HG02981 (cell line): ENCODE data around the gene ZP1.
A peak's percentile ranks its signal among the peaks of the same experiment; 100 is the strongest.

Source experiments
- ATAC-seq: cut with Tn5 transposase; IDR thresholded peaks from one replicate; pipeline ENCODE4 v1.9.1; 2021; ENCODE audit warnings: mild to moderate bottlenecking, moderate library complexity; ENCODE audit not compliant: unreplicated experiment

Gene ZP1

DNA sequence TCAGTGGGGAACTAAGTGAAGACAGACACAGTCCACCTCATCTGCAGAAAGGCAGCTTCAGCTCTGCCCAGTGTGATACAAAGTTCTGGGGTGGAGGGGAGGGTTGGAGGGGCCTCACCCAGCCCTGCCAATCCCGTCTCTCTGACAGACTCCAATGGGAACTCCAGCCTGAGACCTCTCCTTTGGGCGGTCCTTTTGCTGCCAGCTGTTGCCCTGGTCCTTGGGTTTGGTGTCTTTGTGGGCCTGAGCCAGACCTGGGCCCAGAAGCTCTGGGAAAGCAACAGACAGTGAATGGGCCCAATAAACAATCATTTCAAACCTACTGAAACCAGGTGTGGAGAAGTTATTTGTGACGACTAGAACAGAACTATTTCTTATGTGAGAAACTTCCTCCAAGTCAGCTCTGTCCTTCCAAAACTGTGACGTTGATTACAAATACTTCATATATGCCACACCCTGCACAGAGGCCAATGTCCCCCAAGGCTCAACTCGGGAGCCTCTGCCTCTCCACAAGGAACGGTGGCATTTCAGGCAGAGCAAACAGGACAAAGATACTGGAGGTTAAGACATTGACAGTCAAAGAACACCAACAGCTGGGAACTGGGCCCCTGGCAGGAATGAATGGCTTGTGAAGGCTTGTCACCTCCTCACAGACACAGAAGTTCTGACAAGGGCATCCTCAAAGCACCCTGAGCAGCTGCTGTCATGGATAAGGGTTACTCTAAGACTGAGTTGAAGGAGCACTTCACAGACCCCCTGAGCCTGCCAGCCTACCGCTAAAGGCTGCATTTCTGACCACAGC lies 8.2 kb downstream of the ZP1 start:
- no peak for ATAC-seq

DNA sequence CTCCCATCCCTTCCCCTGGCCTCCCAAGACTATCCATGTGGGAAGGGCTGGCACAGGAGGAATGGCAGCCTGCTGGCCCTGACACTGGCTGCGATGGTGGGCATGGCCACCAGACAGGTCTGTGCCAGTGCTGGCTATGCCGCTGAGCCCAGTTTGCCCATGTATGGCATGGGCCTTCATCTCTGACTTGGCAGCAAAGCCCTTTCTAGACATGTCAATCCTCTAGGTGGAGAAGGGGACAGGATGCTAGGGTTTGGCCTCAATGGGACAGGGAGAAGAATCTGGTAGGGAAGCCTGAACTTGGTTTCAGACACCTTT lies 8.8 kb downstream of the ZP1 start:
- ATAC-seq, result no peak

DNA sequence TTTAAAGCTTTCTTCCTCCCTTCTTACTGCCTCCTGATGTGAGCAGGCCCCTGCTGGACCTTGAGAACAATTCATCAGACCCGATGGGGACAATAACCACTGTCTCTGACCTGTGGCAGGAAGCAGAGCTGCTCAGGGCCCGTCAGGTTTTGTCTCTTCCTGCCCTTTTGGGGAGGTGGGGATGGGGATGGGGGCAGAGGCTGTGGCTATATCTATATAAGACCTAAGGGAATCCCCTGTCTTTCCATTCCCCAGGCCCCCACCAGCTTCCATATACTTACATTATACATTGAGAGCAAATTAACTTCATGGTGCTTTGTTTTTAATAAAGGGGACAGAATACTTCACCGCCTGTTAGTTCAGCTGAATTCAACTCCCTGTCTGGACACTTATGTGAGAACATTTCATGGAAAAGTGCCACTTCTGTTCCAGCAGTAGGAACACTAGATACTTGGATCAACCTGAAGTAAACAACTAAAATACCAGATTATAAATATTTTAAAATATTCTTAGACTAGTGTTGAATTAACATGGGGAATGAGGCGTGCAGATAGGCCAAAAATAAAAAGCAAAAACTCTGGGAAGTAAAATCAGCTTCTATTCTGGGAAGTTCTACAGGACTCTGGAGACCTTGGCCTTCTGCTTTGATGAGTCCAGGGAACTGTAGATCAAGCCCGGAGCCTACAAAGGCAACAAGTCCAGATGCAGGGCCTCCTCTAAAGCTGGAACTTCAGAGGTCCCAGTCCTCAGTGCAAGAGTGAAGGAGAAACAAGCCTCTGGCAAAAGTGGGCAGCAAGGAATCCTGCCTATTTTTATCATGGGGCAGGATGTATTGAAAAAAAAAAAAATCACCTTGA lies 11.1 kb downstream of the ZP1 start:
- no peak for ATAC-seq

- ATAC-seq, result no peak
Measured at GRCh38 chr11:60879104-60879503, 11.8 kb downstream of the ZP1 start.

- ATAC-seq, result no peak
Measured at GRCh38 chr11:60879971-60880588, 12.7 kb downstream of the ZP1 start.

DNA sequence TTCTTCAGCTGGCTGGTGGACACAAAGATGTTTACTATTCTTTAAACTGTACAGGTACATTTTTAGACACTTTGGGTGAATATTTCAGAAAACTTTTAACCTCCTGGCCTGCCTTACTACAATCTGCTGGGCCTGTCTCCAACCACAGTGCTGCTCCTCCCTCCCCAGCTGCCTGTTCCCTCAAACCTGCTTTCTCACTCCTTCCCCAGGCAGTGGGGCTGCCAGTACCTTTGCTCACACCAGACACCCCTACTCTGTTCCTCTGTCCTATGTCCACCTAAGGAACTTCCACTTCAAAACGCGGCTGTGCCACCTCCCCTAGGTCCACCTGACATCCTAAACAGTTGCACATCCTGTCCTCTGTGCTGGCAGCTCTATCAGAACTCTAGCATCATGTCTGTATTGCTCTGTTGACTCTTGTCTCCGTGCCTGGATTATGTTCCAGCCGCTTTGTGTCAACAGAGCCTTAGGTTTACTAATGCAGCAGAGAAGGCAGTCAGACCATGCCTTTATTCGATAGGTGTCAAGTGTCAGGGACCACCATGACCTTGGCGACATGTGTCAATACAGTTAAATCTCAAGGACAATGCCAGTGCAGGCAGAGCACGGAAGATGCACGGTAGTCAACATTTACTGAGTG lies 13.4 kb downstream of the ZP1 start:
- ATAC-seq, result no peak

DNA sequence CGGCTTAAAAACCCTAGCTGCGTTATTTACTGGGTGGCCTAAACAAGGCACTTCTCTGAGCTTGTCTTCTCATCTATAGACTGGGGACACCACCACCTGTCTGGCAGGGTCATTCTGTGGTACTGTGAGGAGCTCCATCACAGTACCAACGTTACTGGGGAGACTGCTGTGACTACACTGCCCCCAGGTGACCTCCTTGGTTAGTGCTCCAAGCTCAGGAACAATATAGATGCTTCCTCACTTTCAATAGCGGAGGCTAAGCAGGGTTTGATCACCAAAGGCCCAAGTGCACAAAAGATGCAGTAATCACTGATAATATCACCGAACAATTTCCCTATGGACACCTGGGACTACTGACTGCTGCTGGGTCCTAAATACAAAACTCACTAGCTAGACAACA lies 20.2 kb downstream of the ZP1 start:
- peak; percentile 67 for ATAC-seq

DNA sequence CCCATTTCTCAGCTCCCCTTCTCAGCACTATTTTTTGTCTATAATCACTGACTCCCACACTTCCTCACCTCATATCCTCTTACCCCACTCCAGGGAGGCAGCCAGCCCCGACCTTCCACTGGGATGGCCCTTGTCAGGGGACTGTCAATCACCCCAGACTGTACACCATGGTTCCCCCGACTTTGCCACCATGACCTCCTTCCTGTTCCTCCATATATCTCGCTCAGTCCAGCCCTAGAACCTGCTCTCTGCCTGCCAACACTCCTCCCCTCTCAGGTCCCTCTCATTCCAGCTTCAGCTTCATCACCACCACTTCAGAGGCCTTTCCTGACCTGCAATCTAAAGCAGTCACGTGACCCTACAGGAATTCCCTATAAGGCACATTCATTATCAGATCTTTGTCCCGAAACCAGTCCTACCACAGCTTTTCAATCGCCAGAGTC lies 22.5 kb downstream of the ZP1 start:
- ATAC-seq, result no peak

- no peak for ATAC-seq
Measured at GRCh38 chr11:60890696-60891095, 23.4 kb downstream of the ZP1 start.

DNA sequence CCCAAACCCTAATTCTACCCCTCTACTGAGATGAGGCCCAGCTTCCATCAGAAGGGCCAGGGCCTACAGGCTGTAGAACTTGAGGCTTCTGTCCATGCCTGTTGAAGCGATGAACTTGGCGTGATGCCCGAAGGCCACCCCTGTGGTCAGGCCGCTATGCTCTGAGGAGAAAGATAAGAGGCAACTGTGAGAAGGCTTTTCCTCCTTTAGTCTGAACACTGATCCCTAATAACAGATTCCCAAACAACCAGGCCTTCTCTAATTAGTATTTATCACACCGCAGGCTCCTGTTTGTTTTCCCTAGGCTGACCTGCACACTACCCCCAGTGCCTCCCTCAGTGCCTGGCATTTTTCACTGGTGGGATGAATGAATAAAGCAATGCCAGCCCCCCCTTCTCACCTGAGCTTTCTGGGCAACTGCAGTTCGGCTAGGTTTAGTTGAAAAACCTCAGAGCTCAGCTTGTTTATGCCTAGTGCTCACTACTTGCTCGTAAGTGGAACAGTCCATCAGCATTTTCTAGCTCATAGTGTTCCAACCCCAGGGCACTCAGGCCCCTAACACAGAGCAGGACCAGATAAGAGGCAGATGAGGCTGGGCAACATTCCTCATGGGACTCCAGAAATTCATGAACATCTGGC lies 23.9 kb downstream of the ZP1 start:
- ATAC-seq, result no peak

DNA sequence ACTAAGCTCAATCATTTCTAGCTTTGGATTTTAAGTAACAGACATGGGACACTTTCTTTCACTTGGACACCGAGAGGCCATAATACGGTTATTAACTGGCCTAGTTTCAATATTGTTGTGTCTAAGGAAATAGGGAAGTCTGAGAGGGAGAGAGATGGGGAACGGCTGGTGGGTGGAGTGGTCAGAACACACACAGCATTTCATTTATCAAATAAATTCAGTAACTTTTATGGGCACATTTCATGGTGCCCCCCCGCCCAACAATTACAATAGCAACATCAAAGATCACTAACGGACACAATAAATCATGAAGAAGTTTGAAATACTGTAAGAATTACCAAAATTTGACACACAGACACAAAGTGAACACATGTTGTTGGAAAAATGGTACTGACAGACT lies 28.3 kb downstream of the ZP1 start:
- no peak for ATAC-seq

DNA sequence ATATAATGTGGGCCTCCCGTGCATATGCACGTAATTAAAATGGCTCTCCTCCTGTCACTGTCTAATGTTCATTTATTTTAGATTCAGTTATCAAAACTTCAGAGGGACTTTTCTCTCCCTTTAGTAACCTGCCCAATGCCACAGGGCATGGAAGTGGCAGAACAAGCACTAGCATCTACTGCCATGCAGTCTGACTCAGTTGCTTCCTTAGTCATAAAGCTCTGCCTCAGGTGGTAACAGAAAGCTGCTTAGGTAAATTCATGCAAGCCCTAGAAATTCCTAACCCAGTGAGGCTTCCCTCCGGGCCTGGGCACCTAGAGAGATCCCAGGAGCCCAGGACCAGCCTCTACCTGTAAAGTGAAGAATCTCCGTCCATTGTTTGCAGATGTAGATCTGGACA lies 30.2 kb downstream of the ZP1 start:
- ATAC-seq, result no peak

GRCh38 chr11:60899046-60899936 lies 31.9 kb downstream of the ZP1 start:
- no peak for ATAC-seq

DNA sequence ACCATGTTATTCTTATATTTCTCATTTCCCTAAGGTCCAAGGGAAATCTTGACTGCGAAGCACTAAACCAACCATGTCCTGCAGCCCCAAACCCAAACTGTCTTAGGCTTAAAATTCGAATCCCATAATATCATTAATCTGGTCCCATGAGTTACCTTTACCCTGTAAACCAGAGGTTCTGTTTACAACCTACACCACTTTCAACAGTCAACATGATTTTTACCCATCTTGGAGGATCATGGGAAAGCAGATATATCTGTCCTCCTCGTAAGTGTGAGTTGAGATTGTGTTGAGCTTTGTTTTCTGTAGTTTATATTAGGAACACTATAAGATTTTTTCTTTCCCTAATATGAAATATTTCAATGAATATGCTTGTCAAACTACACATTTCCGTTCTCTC lies 32.6 kb downstream of the ZP1 start:
- no peak for ATAC-seq

- no peak for ATAC-seq
Measured at GRCh38 chr11:60900673-60901404, 33.5 kb downstream of the ZP1 start.

GRCh38 chr11:60902625-60903024 lies 35.3 kb downstream of the ZP1 start:
- ATAC-seq, result no peak

- no peak for ATAC-seq
Measured at GRCh38 chr11:60905047-60905446, 37.7 kb downstream of the ZP1 start.

GRCh38 chr11:60905551-60906113 lies 38.3 kb downstream of the ZP1 start:
- ATAC-seq, result no peak
